Memory B cell (primary cell): ENCODE data around the gene UBE3D.

Experiments
- ATAC-seq: fragments of 150-1000 bp; cut with Tn5 transposase; 2 replicates; pipeline ENCODE4 v1.10.0; 2021; ENCODE audit warnings: low read depth, mild to moderate bottlenecking, moderate library complexity
- DNase-seq, 2 donors: peaks; one replicate each; pipeline ENCODE4 v3.0.0; 2022; ENCODE audit warnings: low spot score in 2 of 2
- H3K27ac Mint-ChIP-seq: one replicate; pipeline ENCODE4 v1.8.0; 2022; ENCODE audit warnings: mild to moderate bottlenecking, moderate library complexity, mixed read lengths
- H3K27me3 Mint-ChIP-seq: one replicate; pipeline ENCODE4 v1.8.0; 2022; ENCODE audit warnings: mixed read lengths
- H3K36me3 Mint-ChIP-seq: one replicate; pipeline ENCODE4 v1.8.0; 2022; ENCODE audit warnings: mild to moderate bottlenecking, mixed read lengths
- H3K4me1 Mint-ChIP-seq: one replicate; pipeline ENCODE4 v1.8.0; 2022; ENCODE audit warnings: mixed read lengths
- H3K4me3 Mint-ChIP-seq: one replicate; pipeline ENCODE4 v1.8.0; 2022; ENCODE audit warnings: mild to moderate bottlenecking, moderate library complexity, mixed read lengths
- H3K9me3 Mint-ChIP-seq: one replicate; pipeline ENCODE4 v1.8.0; 2022; ENCODE audit warnings: mixed read lengths

UBE3D gene

DNA sequence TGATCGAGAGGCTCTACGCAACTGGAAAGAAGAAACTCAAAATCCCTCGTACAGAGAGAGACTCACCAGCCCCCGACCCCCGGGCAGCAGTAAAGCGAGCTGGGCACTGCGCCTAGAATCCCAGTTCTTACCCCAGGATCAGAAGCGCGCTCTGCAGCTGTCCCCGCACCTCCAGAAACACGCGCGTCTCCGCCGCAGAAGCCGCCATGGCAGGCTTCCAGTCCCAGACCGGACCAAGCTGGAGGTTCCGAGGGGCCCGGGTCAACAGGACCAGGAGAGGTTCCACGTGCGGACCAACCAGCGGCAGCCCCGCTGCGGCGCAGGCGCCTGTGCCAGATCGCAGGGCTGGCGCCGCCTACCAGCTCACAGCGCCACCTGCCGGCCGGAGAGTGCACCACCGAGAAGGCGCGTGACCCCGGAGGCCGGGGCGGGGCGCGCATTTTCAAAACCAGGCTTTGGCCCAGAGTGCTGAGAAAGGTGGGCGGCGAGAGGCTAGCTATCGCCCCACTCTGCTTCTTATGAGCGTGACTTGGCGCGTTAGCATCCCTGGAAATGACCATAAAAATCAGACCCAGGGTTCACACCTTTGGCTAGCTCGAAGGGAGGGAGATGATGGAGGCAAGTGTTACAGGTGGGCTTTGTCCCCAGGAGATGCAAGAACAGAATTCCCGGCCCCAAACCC is at the start of gene UBE3D:
Gene UBE3D, minus strand, starts transcription at position 331 of the 682 bp plus-strand sequence. Its CDS starts 123 bp downstream, at position 208.
- peaks cover 27% of the 10 kb centered on the region for H3K4me1 Mint-ChIP-seq
- H3K27me3 Mint-ChIP-seq, result no peaks in the 10 kb centered on the region
- peak; percentile 65 for ATAC-seq
- H3K4me3 Mint-ChIP-seq, result peak within 1 kb of the TSS; percentile 92
- H3K9me3 Mint-ChIP-seq, result no peaks in the 10 kb centered on the region
- peak; percentile 95 to 99 for DNase-seq
- peaks cover 4% of the 10 kb centered on the region for H3K36me3 Mint-ChIP-seq
- H3K27ac Mint-ChIP-seq, result peak within 1 kb of the TSS; percentile 85

DNA sequence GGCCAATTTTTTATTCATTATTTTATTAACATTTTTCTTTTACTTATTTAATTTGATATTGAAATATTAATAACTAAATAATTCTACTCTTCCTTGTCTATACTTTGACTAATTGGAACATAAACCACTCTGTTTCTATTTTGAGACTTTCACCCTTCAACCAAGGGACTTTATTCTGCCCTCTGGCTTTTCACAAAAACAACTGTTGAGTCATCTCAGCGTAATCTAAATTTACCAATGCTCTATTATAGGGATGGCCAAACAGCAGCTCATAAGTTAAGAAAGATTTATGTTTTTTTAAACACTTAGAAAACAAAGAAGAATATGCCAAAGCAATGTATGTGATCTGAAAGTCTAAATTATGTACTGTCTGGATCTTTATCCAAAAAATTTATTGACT is 48.5 kb upstream of the UBE3D start:
- Mint-ChIP-seq H3K4me1 (peaks cover 6% of the 10 kb centered on the region), H3K4me3 (no peak overlapping the region), H3K27ac (no peak overlapping the region), H3K27me3 (no peaks in the 10 kb centered on the region), H3K36me3 (peaks cover 16% of the 10 kb centered on the region), H3K9me3 (no peaks in the 10 kb centered on the region)
- DNase-seq, result no peak
- no peak for ATAC-seq

DNA sequence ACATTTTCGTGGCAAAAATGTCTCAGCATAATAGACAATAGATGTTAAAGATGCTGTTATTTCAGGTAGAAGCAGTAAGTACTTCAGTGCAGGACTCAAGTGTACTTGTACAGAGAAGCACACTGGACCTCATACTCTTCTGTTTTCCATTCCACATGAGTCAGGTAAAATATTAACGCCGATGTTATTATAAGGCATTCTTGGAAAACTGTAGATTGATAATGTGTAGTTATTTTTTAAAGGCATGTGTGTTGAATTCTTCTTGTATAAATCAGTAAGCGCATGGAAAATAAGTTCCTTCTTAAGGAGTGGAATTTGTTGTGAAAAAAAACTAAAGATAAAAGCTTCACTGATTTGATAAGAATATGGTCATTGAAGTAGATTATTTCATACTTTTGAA is 47.6 kb upstream of the UBE3D start:
- ATAC-seq, result no peak
- Mint-ChIP-seq H3K27ac (no peak overlapping the region), H3K9me3 (no peaks in the 10 kb centered on the region), H3K27me3 (no peaks in the 10 kb centered on the region), H3K4me1 (peaks cover 6% of the 10 kb centered on the region), H3K36me3 (peaks cover 19% of the 10 kb centered on the region), H3K4me3 (no peak overlapping the region)
- no peak for DNase-seq

GRCh38 chr6:83108378-83108777 is 42.7 kb upstream of the UBE3D start:
- Mint-ChIP-seq H3K36me3 (peaks cover 34% of the 10 kb centered on the region), H3K27me3 (no peaks in the 10 kb centered on the region), H3K27ac (no peak overlapping the region), H3K4me3 (no peak overlapping the region), H3K9me3 (peaks cover 5% of the 10 kb centered on the region), H3K4me1 (peaks cover 6% of the 10 kb centered on the region)
- DNase-seq, result no peak
- ATAC-seq, result no peak

GRCh38 chr6:83098589-83098988 is 32.9 kb upstream of the UBE3D start:
- no peaks in the 10 kb centered on the region for H3K27me3 Mint-ChIP-seq
- ATAC-seq (no peak), DNase-seq (no peak)
- no peak overlapping the region for H3K4me3 Mint-ChIP-seq
- peaks cover 35% of the 10 kb centered on the region for H3K36me3 Mint-ChIP-seq
- H3K4me1 Mint-ChIP-seq, result peaks cover 4% of the 10 kb centered on the region
- H3K9me3 Mint-ChIP-seq, result peaks cover 7% of the 10 kb centered on the region
- H3K27ac Mint-ChIP-seq, result no peak overlapping the region

DNA sequence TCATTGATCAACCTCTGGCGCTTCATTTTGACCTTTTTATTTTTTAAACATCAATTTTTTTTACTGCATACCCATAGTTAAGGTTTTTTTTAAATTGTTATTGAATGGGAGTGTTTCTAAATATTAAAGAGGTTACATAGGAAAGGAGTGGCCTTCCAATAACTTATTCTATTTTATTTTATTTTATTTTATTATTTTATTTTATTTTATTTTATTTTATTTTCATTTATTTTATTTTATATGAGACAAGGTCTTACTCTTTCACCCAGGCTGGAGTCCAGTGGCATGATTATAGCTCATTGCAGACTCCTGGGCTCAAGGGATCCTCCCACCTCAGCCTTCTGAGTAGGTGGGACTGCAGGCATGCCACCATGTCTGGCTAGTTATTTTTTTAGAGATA is 32.0 kb upstream of the UBE3D start:
- ATAC-seq, result no peak
- no peak for DNase-seq
- H3K36me3 Mint-ChIP-seq, result peaks cover 26% of the 10 kb centered on the region
- no peak overlapping the region for H3K27ac Mint-ChIP-seq
- no peaks in the 10 kb centered on the region for H3K27me3 Mint-ChIP-seq
- H3K4me1 Mint-ChIP-seq, result peaks cover 2% of the 10 kb centered on the region
- no peak overlapping the region for H3K4me3 Mint-ChIP-seq
- H3K9me3 Mint-ChIP-seq, result peaks cover 3% of the 10 kb centered on the region

GRCh38 chr6:83097204-83097603 is 31.6 kb upstream of the UBE3D start:
- Mint-ChIP-seq H3K4me3 (no peak overlapping the region), H3K27ac (no peak overlapping the region), H3K4me1 (peaks cover 2% of the 10 kb centered on the region), H3K36me3 (peaks cover 22% of the 10 kb centered on the region), H3K9me3 (peaks cover 3% of the 10 kb centered on the region), H3K27me3 (no peaks in the 10 kb centered on the region)
- DNase-seq (no peak), ATAC-seq (no peak)

DNA sequence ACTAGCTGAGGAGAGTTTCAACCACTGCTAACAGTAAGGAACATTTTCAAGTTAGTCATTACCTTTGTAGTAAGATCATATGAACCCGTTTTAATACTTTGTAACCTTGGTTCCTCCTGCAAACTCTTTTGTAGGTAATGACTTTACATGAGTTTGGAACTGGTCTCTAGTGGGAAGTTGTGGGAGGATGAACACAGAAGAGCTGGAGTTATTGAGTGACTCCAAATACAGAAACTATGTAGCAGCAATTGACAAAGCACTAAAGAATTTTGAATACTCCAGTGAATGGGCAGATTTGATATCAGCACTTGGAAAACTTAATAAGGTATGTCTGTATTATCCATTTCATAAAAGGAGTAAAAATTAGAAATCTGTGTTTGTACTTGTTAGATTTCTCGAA is 31.1 kb upstream of the UBE3D start:
- no peak overlapping the region for H3K27ac Mint-ChIP-seq
- peaks cover 2% of the 10 kb centered on the region for H3K4me1 Mint-ChIP-seq
- no peak for ATAC-seq
- no peak overlapping the region for H3K4me3 Mint-ChIP-seq
- peaks cover 18% of the 10 kb centered on the region for H3K36me3 Mint-ChIP-seq
- peaks cover 3% of the 10 kb centered on the region for H3K9me3 Mint-ChIP-seq
- no peak for DNase-seq
- H3K27me3 Mint-ChIP-seq, result no peaks in the 10 kb centered on the region

GRCh38 chr6:83092756-83093399 is 27.2 kb upstream of the UBE3D start:
- DNase-seq (no peak), ATAC-seq (no peak)
- no peak overlapping the region for H3K4me3 Mint-ChIP-seq
- peaks cover 3% of the 10 kb centered on the region for H3K9me3 Mint-ChIP-seq
- peaks cover 5% of the 10 kb centered on the region for H3K4me1 Mint-ChIP-seq
- no peaks in the 10 kb centered on the region for H3K27me3 Mint-ChIP-seq
- no peak overlapping the region for H3K27ac Mint-ChIP-seq
- peaks cover 10% of the 10 kb centered on the region for H3K36me3 Mint-ChIP-seq

- H3K27me3 Mint-ChIP-seq, result no peaks in the 10 kb centered on the region
- ATAC-seq (peak; percentile 57), DNase-seq (no peak)
- H3K27ac Mint-ChIP-seq, result peak overlapping the region; percentile 4
- H3K9me3 Mint-ChIP-seq, result no peaks in the 10 kb centered on the region
- peaks cover 11% of the 10 kb centered on the region for H3K36me3 Mint-ChIP-seq
- H3K4me3 Mint-ChIP-seq, result no peak overlapping the region
- peaks cover 28% of the 10 kb centered on the region for H3K4me1 Mint-ChIP-seq
Measured at GRCh38 chr6:83086751-83087150, 21.1 kb upstream of the UBE3D start.

GRCh38 chr6:83083476-83083875 is 17.8 kb upstream of the UBE3D start:
- Mint-ChIP-seq H3K27ac (no peak overlapping the region), H3K4me3 (no peak overlapping the region), H3K27me3 (no peaks in the 10 kb centered on the region), H3K9me3 (no peaks in the 10 kb centered on the region), H3K4me1 (peaks cover 31% of the 10 kb centered on the region), H3K36me3 (peaks cover 7% of the 10 kb centered on the region)
- no peak for DNase-seq
- no peak for ATAC-seq

GRCh38 chr6:83073615-83074014 is 8.0 kb upstream of the UBE3D start:
- peaks cover 13% of the 10 kb centered on the region for H3K4me1 Mint-ChIP-seq
- no peak overlapping the region for H3K4me3 Mint-ChIP-seq
- DNase-seq, result no peak
- H3K27me3 Mint-ChIP-seq, result no peaks in the 10 kb centered on the region
- no peak for ATAC-seq
- H3K9me3 Mint-ChIP-seq, result no peaks in the 10 kb centered on the region
- H3K36me3 Mint-ChIP-seq, result peaks cover 12% of the 10 kb centered on the region
- H3K27ac Mint-ChIP-seq, result no peak overlapping the region

- Mint-ChIP-seq H3K27ac (no peak overlapping the region), H3K9me3 (no peaks in the 10 kb centered on the region), H3K4me1 (peaks cover 15% of the 10 kb centered on the region), H3K36me3 (peaks cover 12% of the 10 kb centered on the region), H3K27me3 (no peaks in the 10 kb centered on the region), H3K4me3 (no peak overlapping the region)
- DNase-seq, result no peak
- no peak for ATAC-seq
Measured at GRCh38 chr6:83072726-83073125, 7.1 kb upstream of the UBE3D start.

DNA sequence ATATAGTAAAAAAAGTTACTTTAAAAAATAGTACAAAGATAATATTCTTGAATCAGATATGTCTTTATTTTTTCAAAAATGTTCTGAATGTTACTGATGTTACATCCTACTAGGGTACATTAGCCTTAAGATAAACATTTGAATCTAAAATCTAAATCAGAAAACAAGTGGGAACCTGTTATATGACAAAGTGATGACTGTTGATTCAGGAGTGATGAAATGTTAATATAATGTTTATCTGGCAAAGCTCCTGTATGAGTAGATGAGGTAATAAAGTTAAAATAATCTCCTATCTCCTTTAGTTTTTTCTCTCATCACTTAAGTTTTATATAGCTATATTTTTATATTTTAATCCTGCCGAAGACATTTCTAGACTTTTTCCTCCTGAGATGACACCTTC is 6.1 kb upstream of the UBE3D start:
- ATAC-seq, result no peak
- Mint-ChIP-seq H3K4me3 (no peak overlapping the region), H3K36me3 (peaks cover 12% of the 10 kb centered on the region), H3K4me1 (peaks cover 15% of the 10 kb centered on the region), H3K27me3 (no peaks in the 10 kb centered on the region), H3K27ac (peak overlapping the region; percentile 71), H3K9me3 (no peaks in the 10 kb centered on the region)
- DNase-seq, result no peak

DNA sequence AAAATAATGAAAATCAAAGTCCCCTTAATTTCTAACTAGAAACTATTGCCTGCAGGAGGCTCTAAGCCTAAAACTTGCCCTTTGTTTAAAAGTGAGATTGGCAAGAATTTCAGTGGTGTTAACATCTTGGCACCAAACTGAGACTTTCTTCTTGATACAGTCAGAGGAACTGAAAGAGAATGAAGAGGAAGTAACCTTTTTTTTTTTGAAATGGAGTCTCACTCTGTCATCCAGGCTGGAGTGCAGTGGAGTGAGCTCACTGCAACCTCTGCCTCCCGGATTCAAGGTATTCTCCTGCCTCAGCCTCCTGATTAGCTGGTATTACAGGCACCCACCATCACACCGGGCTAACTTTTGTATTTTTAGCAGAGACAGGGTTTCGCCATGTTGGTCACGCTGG is 5.4 kb upstream of the UBE3D start:
- Mint-ChIP-seq H3K27ac (peak overlapping the region; percentile 71), H3K4me3 (peak overlapping the region; percentile 49), H3K4me1 (peaks cover 18% of the 10 kb centered on the region), H3K27me3 (no peaks in the 10 kb centered on the region), H3K36me3 (peaks cover 9% of the 10 kb centered on the region), H3K9me3 (no peaks in the 10 kb centered on the region)
- ATAC-seq, result peak; percentile 51
- DNase-seq, result peak; percentile 15 to 42
